Activated naive CD8-positive, alpha-beta T cell treated with anti-CD3 and anti-CD28 coated beads, Interleukin-2, amount 10 ng/mL, durations not matched to agents 7 days and 5 days (primary cell): Measurements from ENCODE around the gene GLA. TPM values are rescaled to one million over a fixed set of nuclear protein-coding genes. Genes with fewer than 3 reads are reported as not detected.
A peak's percentile ranks its signal among the peaks of the same experiment; 100 is the strongest.

Source experiments
- ATAC-seq: fragments of 150-1000 bp; cut with Tn5 transposase; one replicate; pipeline ENCODE4 v1.10.0; 2021; ENCODE audit warnings: low read depth, moderate library complexity
- POLR2A ChIA-PET: fragments of 350-600 bp; sonication (Branson Sonifier 250); formaldehyde crosslinking; loops from one replicate; lab custom pipeline; 2021; ENCODE audit warnings: antibody characterized with exemption; lab: Charles Lee
- DNase-seq: peaks from one replicate; pipeline ENCODE4 v3.0.0; 2021
- H3K27ac Mint-ChIP-seq: one replicate; pipeline ENCODE4 v1.8.0; 2022; ENCODE audit warnings: mild to moderate bottlenecking, mixed read lengths
- H3K27me3 Mint-ChIP-seq: one replicate; pipeline ENCODE4 v1.8.0; 2022; ENCODE audit warnings: mild to moderate bottlenecking, moderate library complexity, mixed read lengths
- H3K36me3 Mint-ChIP-seq: one replicate; pipeline ENCODE4 v1.8.0; 2021; ENCODE audit warnings: mild to moderate bottlenecking, mixed read lengths
- H3K4me1 Mint-ChIP-seq: one replicate; pipeline ENCODE4 v1.8.0; 2021; ENCODE audit warnings: mixed read lengths
- H3K4me3 Mint-ChIP-seq: one replicate; pipeline ENCODE4 v1.8.0; 2022; ENCODE audit warnings: mild to moderate bottlenecking, moderate library complexity, mixed read lengths
- H3K9me3 Mint-ChIP-seq: one replicate; pipeline ENCODE4 v1.8.0; 2021; ENCODE audit warnings: mixed read lengths
- total RNA-seq, 2 experiments: library from RNA; stranded (reverse); gene quantifications; one replicate each; pipeline ENCODE4 v1.2.3, GENCODE V29; 2021

GLA gene
- total RNA-seq, 2 experiments from 2014 or later, result 27.7 to 32.5 TPM

DNA sequence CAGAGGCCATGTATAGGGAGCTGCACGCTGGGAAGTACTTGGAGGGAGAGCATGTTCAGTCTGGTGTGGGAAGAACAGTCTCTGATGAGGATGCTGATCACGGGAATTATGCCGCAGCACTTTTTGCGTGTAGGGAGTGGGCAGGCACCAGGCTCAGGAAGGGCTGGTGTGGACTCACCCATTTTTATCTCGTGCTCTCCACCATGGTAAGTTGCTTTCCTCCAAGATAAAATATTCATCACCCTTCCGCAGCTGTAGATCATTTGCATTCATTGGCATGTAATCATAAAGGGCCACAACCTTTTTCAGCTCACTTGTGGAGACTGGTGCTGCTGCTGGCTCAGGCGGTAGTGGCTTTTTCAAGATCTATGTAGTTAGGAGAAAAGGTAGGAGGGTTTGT, 47.3 kb downstream of the GLA start:
- H3K27ac Mint-ChIP-seq, result no peak overlapping the region
- ATAC-seq (no peak), DNase-seq (no peak)
- H3K9me3 Mint-ChIP-seq, result no peaks in the 10 kb centered on the region
- H3K4me1 Mint-ChIP-seq, result peaks cover 6% of the 10 kb centered on the region
- POLR2A ChIA-PET, result no interaction called here
- H3K36me3 Mint-ChIP-seq, result no peaks in the 10 kb centered on the region
- H3K27me3 Mint-ChIP-seq, result peaks cover 5% of the 10 kb centered on the region
- no peak overlapping the region for H3K4me3 Mint-ChIP-seq

- Mint-ChIP-seq H3K36me3 (no peaks in the 10 kb centered on the region), H3K4me3 (no peak overlapping the region), H3K9me3 (no peaks in the 10 kb centered on the region), H3K27ac (no peak overlapping the region), H3K4me1 (peaks cover 6% of the 10 kb centered on the region), H3K27me3 (peaks cover 5% of the 10 kb centered on the region)
- DNase-seq (no peak), ATAC-seq (no peak)
- POLR2A ChIA-PET, result no interaction called here
Measured at GRCh38 chrX:101359966-101360365, 47.8 kb downstream of the GLA start.

DNA sequence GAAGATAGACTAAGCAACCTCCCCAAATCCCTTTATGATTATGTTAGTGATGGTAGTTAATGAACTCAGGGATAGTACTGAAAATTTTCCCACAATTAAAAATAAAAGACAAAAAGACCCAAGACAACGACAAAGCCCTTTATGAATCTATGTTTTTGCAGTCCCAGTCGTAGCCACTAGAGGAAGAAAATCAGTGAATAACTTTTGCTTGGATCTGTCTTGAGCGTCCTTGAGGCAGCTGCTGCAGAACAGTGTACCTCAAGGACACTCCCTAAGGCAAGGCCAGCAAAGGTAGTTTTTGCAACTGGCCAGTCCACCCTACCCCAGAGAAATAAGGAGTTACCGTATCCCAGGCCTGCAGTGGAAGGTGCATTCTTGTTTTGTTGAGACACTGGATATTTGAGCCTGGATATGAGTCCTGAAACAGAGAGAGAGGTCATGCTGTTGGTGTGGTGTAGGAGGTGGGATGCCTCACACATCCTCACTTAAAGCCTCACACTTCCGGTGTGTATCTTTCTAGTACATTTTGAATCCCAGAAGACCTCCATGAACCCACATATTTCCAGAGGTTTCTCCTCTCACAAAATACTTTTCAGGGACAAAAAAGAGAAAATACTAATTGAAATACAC, 50.4 kb downstream of the GLA start:
- DNase-seq (no peak), ATAC-seq (no peak)
- Mint-ChIP-seq H3K9me3 (no peaks in the 10 kb centered on the region), H3K4me3 (no peak overlapping the region), H3K4me1 (peaks cover 6% of the 10 kb centered on the region), H3K36me3 (no peaks in the 10 kb centered on the region), H3K27me3 (peaks cover 10% of the 10 kb centered on the region), H3K27ac (no peak overlapping the region)
- POLR2A ChIA-PET, result no interaction called here

DNA sequence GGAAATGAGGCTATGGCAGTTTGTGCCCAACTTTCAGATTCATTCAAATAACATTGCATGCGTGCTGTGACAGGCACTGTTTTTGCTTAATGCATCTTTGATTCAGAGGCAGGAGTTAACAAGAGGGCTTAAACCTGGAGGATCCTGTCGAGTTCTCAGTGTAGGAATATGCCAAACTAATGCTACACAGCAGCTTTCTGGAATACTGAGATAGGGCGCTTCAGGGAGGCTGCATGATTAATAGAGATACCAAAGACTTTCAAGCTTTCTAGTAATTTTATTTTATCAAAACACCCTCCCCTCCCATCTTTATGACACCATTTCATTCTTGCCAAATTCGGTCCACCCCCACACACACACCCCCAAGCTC, 58.5 kb downstream of the GLA start:
- Mint-ChIP-seq H3K27me3 (peaks cover 4% of the 10 kb centered on the region), H3K4me1 (peaks cover 4% of the 10 kb centered on the region), H3K36me3 (peaks cover 4% of the 10 kb centered on the region), H3K4me3 (peak overlapping the region; percentile 88), H3K27ac (peak overlapping the region; percentile 87), H3K9me3 (no peaks in the 10 kb centered on the region)
- no peak for DNase-seq
- POLR2A ChIA-PET, result interaction anchor here (0.9 to 3.0 kb wide), 3 partner anchors 41 to 583 kb away, joined by 3 to 16 read pairs (median 5); partner anchors contain the start of genes RPL36A and ZMAT1
- no peak for ATAC-seq

DNA sequence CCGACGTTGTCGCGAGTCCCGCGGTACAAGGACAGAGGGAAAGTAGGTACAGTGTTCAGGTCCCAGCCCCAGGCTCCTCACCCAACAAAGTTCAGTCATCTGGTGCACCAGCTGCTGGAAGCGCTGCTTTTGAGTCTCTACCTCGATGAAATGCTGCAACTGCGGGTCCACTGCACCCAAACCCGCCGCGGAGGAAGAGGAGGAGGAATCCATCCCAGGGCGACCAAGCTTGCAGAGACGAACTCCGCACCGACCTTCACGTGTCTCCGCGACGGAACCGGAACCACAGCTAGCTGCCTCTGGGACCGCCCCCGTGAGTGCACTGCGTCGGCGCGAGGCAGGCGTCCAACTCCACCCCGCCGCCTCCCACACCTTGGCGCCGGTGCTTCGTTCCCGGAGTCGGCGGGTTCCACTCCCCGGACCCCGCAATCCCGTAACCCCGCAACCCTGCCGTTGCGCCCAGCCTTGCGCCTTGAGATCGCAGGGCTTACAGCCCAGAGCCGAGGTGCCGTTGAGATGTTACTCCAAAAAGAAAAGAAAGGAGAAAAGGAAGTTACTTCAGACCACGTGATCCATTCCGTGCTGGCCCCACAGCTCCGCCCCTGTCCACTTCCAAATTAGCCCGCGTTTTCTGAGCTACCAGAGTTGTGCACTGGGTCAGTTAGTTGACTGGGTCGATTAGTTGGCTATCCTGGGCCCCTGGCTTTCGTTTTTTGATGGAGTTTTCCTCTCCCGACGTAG, 59.1 kb downstream of the GLA start, which contains the start of gene TIMM8A:
TIMM8A (minus strand) TSS at position 291 of the 741 bp plus-strand sequence; CDS start at position 213, 78 bp downstream.
- H3K4me1 Mint-ChIP-seq, result peaks cover 4% of the 10 kb centered on the region
- ATAC-seq, result peak; percentile 98
- peak; percentile 77 for DNase-seq
- H3K36me3 Mint-ChIP-seq, result peaks cover 6% of the 10 kb centered on the region
- POLR2A ChIA-PET, result interaction anchor here (0.8 to 3.0 kb wide), 4 partner anchors 10 to 583 kb away, joined by 3 to 16 read pairs (median 4); partner anchors contain the start of genes RPL36A and ZMAT1
- peak within 1 kb of the TSS; percentile 87 for H3K27ac Mint-ChIP-seq
- H3K4me3 Mint-ChIP-seq, result peak within 1 kb of the TSS; percentile 88
- peaks cover 3% of the 10 kb centered on the region for H3K27me3 Mint-ChIP-seq
- no peaks in the 10 kb centered on the region for H3K9me3 Mint-ChIP-seq

- Mint-ChIP-seq H3K36me3 (peaks cover 6% of the 10 kb centered on the region), H3K9me3 (no peaks in the 10 kb centered on the region), H3K4me3 (peak overlapping the region; percentile 88), H3K4me1 (peaks cover 4% of the 10 kb centered on the region), H3K27me3 (peaks cover 3% of the 10 kb centered on the region), H3K27ac (peak overlapping the region; percentile 87)
- ATAC-seq (no peak), DNase-seq (no peak)
- POLR2A ChIA-PET, result interaction anchor here (0.8 to 3.0 kb wide), 2 partner anchors 11 to 42 kb away, joined by 3 to 16 read pairs; partner anchors contain the start of gene RPL36A
Measured at GRCh38 chrX:101347859-101348451, 59.8 kb downstream of the GLA start.

Other genes with a start within 250 kb of the GLA start
- under 1 TPM; 0.58 to 0.91 TPM for gene DRP2, start 188.1 kb downstream of the GLA start, total RNA-seq
- gene TAF7L, start 116.6 kb downstream of the GLA start, total RNA-seq, result not detected
- 10 to 100 TPM; 13.5 to 14.5 TPM for gene TIMM8A, start 59.2 kb downstream of the GLA start, total RNA-seq
- 1 to 10 TPM in 1 of 2 experiments, under 1 TPM in 1; 0.48 to 1.1 TPM for gene BTK, start 21.7 kb downstream of the GLA start, total RNA-seq
- gene RPL36A, start 16.9 kb downstream of the GLA start, total RNA-seq, result 100 to 1,000 TPM; 271 to 325 TPM
- gene HNRNPH2, start 297 bp upstream of the GLA start, total RNA-seq, result 10 to 100 TPM; 36.9 to 41.1 TPM
- 1 to 10 TPM; 4.3 to 4.8 TPM for gene ARMCX4, start 77.5 kb upstream of the GLA start, total RNA-seq
- gene ARMCX1, start 142.6 kb upstream of the GLA start, total RNA-seq, result under 1 TPM; 0.45 to 0.72 TPM
- gene ARMCX6, start 210.1 kb upstream of the GLA start, total RNA-seq, result 10 to 100 TPM; 37.5 to 37.7 TPM
- 10 to 100 TPM; 25.0 to 29.7 TPM for gene ARMCX3, start 215.2 kb upstream of the GLA start, total RNA-seq